Loucy (cell line): ENCODE measurements around the gene SHCBP1L.

ENCODE experiments used
- CTCF ChIP-seq: fragments of 200-600 bp; sonication (generic); conservative IDR thresholded peaks from 2 replicates; pipeline ENCODE4 v1.5.1; 2014; ENCODE audit warnings: mild to moderate bottlenecking, antibody characterized with exemption, low read length
- EZH2phosphoT487 ChIP-seq: fragments of 200-600 bp; IDR thresholded peaks from 2 replicates; pipeline ENCODE4 v1.6.1; 2018; ENCODE audit warnings: antibody characterized with exemption, mild to moderate bottlenecking, moderate library complexity, borderline replicate concordance

- no peak for TF ChIP-seq CTCF
- no peak for TF ChIP-seq EZH2phosphoT487
Observed at GRCh38 chr1:182885591-182885990, 67.4 kb downstream of the SHCBP1L start.
